Esophagus muscularis mucosa (tissue), 4 donors: ENCODE measurements around the gene FBL. TPM values are rescaled to one million over a fixed set of nuclear protein-coding genes. Genes with fewer than 3 reads are reported as not detected.
"Not testable (repeated sequence)": the region's sequence is repeated elsewhere in the genome, so short reads cannot be mapped to it uniquely, and the experiment has no call there.

Experiments used
- DNase-seq: peaks from one replicate; pipeline ENCODE4 v3.0.0-alpha.2; 2017; ENCODE audit errors: extremely low spot score
- H3K27ac ChIP-seq, 4 donors: fragments of 200-600 bp; sonication (generic); replicated peaks in 1 of 4; 1 replicate in 3 of 4; 2 replicates in 1 of 4; pipeline ENCODE4 v1.5.1; 2016 to 2019; ENCODE audit warnings: mild to moderate bottlenecking in 1 of 4
- H3K27me3 ChIP-seq, 4 donors: fragments of 200-600 bp; sonication (generic); one replicate each; pipeline versions ENCODE4 v1.5.1 to v1.6.0; 2016 to 2019
- H3K36me3 ChIP-seq, 4 donors: fragments of 200-600 bp; sonication (generic); one replicate each; pipeline ENCODE4 v1.5.1; 2016 to 2019
- H3K4me1 ChIP-seq, 4 donors: fragments of 200-600 bp; sonication (generic); one replicate each; pipeline ENCODE4 v1.5.1; 2016 to 2019
- H3K4me3 ChIP-seq, 4 donors: fragments of 200-600 bp; sonication (generic); 1 replicate in 2 of 4; 2 replicates in 2 of 4; pipeline ENCODE4 v1.5.1; 2016 to 2019; ENCODE audit warnings: mild to moderate bottlenecking in 4 of 4, moderate library complexity in 1 of 4
- H3K9me3 ChIP-seq, 4 donors: fragments of 200-600 bp; sonication (generic); 1 replicate in 3 of 4; 2 replicates in 1 of 4; pipeline ENCODE4 v1.5.1; 2016 to 2019
- CTCF ChIP-seq, 3 experiments: fragments of 200-600 bp in 2 of 3; fragments of 450-650 bp in 1 of 3; sonication (generic) in 2 of 3; IDR thresholded peaks; one replicate each; pipeline ENCODE4 v1.5.1; 2017 to 2019; ENCODE audit warnings: antibody characterized with exemption in 3 of 3, mild to moderate bottlenecking in 2 of 3, moderate library complexity in 1 of 3
- EP300 ChIP-seq: sonication (generic); formaldehyde crosslinking; IDR thresholded peaks from one replicate; pipeline ENCODE4 v1.6.1; 2017; ENCODE audit warnings: antibody characterized with exemption
- POLR2A ChIP-seq: fragments of 450-650 bp; IDR thresholded peaks from one replicate; pipeline ENCODE4 v1.6.1; 2017; ENCODE audit warnings: antibody characterized with exemption, moderate library complexity, mild to moderate bottlenecking, low read depth
- POLR2AphosphoS5 ChIP-seq, 2 donors: sonication (generic); formaldehyde crosslinking; IDR thresholded peaks; one replicate each; pipeline ENCODE4 v1.6.1; 2017; ENCODE audit warnings: antibody characterized with exemption in 2 of 2
- WGBS: methylation state at CpG from one replicate; pipeline ENCODE4 v1.1.5; 2018; 5-methylcytosine and 5-hydroxymethylcytosine counted together
- intact Hi-C: fragments of 100-400 bp; cut with DNase I; formaldehyde crosslinking; loops from one replicate; pipeline ENCODE4 v1.15.1; 2023
- total RNA-seq, 4 donors: library from RNA; depleted of rRNA; stranded (reverse); fragments of >200 nt; gene quantifications; one replicate each; pipeline versions ENCODE4 v1.1.0 to v1.2.1, GENCODE V29; 2016

FBL gene
- total RNA-seq, 4 donors from 2014 or later, result 90.6 to 142 (median 96.7) TPM

- H3K9me3 ChIP-seq, result no peaks in the 10 kb centered on the region
- intact Hi-C loops, result no loop called here
- DNase-seq, result no peak
- no peak overlapping the region for H3K4me3 ChIP-seq
- H3K36me3 ChIP-seq, result no peaks in the 10 kb centered on the region
- TF ChIP-seq CTCF (IDR thresholded peaks at IDR 0.05) (no peak), EP300 (no peak), POLR2A (no peak), POLR2AphosphoS5 (IDR thresholded peaks at IDR 0.05) (no peak)
- 81% methylated on average over 1 of the region's 1 CpG for WGBS
- H3K4me1 ChIP-seq, result no peaks in the 10 kb centered on the region
- peaks cover 0 to 27% (median 0%) of the 10 kb centered on the region in 4 donors for H3K27me3 ChIP-seq
- no peak overlapping the region for H3K27ac ChIP-seq
These were observed 32.2 kb upstream of the FBL start for GRCh38 chr19:39878398-39878797.

- H3K27me3 ChIP-seq, result peaks cover 0 to 27% (median 0%) of the 10 kb centered on the region in 4 donors
- H3K4me3 ChIP-seq, H3K9me3 ChIP-seq, DNase-seq, H3K4me1 ChIP-seq, H3K36me3 ChIP-seq, intact Hi-C loops, H3K27ac ChIP-seq: not testable (repeated sequence)
- WGBS, result 86% methylated on average over 17 of the region's 17 CpGs
These were observed 31.8 kb upstream of the FBL start for GRCh38 chr19:39877982-39878381.

DNA sequence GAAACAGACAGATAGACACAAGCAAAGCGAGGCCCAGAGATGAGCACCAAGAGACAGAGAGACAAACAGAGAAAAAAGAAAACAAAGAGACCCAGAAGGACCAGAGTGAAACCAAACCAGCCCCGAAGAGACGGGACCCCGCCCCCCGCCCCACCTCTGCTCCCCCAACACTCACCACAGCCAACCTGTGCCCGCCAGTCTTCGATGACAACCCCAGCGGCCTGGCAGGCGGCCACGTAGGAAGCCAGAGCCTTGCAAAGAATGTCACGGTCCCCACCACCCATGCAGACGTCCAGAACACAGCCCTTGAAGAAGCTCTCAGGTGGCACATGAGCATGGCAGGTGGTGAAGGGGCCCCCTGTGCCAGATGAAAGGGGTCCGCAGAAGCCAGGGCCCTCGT lies 31.3 kb upstream of the FBL start:
- H3K9me3 ChIP-seq, intact Hi-C loops, DNase-seq, H3K36me3 ChIP-seq, H3K4me3 ChIP-seq, H3K27ac ChIP-seq, H3K4me1 ChIP-seq: not testable (repeated sequence)
- 91% methylated on average over 8 of the region's 14 CpGs for WGBS
- peaks cover 0 to 27% (median 0%) of the 10 kb centered on the region in 4 donors for H3K27me3 ChIP-seq

DNA sequence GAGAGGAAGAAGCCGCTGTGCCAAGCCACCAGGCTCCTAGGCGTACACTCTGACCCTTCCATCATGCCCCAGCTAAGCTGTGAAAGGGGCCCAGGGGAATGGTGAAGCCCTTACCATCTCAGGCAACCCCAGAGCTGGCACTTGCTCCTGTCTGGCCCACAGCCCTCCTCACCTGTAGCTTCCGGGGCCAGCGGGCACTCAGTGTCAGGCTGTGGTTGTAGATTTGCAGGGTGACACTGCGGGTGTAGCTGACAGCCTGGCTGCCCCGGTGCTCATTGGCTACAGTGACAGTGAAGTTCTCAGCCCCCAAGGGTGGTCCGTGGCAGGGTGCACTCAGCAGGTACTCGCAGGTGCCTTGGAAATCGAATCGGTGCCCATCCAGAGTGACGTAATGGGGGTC lies 30.3 kb upstream of the FBL start:
- 94% methylated on average over 2 of the region's 11 CpGs for WGBS
- H3K36me3 ChIP-seq, DNase-seq, H3K4me3 ChIP-seq, intact Hi-C loops, H3K9me3 ChIP-seq, H3K27ac ChIP-seq, H3K4me1 ChIP-seq: not testable (repeated sequence)
- H3K27me3 ChIP-seq, result peaks cover 0 to 27% (median 0%) of the 10 kb centered on the region in 4 donors

GRCh38 chr19:39875401-39875864 lies 29.3 kb upstream of the FBL start:
- H3K36me3 ChIP-seq, H3K27ac ChIP-seq, H3K4me1 ChIP-seq, intact Hi-C loops, DNase-seq, H3K9me3 ChIP-seq, H3K4me3 ChIP-seq: not testable (repeated sequence)
- peaks cover 0 to 27% (median 0%) of the 10 kb centered on the region in 4 donors for H3K27me3 ChIP-seq
- WGBS, result 64% methylated on average over 11 of the region's 43 CpGs

DNA sequence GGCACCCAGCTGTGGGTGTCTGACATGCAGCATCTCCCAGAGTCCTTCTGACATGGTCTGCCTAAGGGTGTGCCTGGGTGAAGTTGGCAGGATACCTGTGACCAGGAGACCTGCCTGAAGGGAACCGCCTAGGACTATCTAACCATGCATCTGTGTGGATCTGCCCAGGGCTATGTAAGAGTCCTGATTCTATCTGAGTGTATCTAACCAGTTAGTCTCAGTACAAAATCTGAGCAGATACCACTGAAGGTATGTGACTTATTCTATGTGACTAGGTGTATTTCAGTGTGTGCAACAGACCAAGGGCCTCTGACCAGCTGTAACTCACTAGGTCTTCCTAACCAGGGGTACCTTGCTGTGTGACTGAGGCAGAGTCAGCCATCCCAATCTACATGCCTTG lies 28.2 kb upstream of the FBL start:
- WGBS, result 100% methylated on average over 1 of the region's 1 CpG
- H3K36me3 ChIP-seq, result no peaks in the 10 kb centered on the region
- peaks cover 0 to 23% (median 0%) of the 10 kb centered on the region in 4 donors for H3K27me3 ChIP-seq
- DNase-seq, result no peak
- H3K9me3 ChIP-seq, result no peaks in the 10 kb centered on the region
- TF ChIP-seq POLR2A (no peak), CTCF (IDR thresholded peaks at IDR 0.05) (no peak), EP300 (no peak), POLR2AphosphoS5 (IDR thresholded peaks at IDR 0.05) (no peak)
- H3K4me3 ChIP-seq, result no peak overlapping the region
- no peak overlapping the region for H3K27ac ChIP-seq
- no peaks in the 10 kb centered on the region for H3K4me1 ChIP-seq
- intact Hi-C loops, result no loop called here

- Histone ChIP-seq H3K27me3 (peaks cover 0 to 14% (median 0%) of the 10 kb centered on the region in 4 donors), H3K27ac (no peak overlapping the region), H3K9me3 (no peaks in the 10 kb centered on the region), H3K36me3 (no peaks in the 10 kb centered on the region), H3K4me1 (no peaks in the 10 kb centered on the region), H3K4me3 (no peak overlapping the region)
- intact Hi-C loops, result no loop called here
- TF ChIP-seq POLR2A, result no peak
- no peak for TF ChIP-seq EP300
- no peak for TF ChIP-seq POLR2AphosphoS5 (IDR thresholded peaks at IDR 0.05)
- no peak for TF ChIP-seq CTCF (IDR thresholded peaks at IDR 0.05)
- no peak for DNase-seq
- WGBS, result 94% methylated on average over 6 of the region's 20 CpGs
These were observed 27.2 kb upstream of the FBL start for GRCh38 chr19:39873385-39873784.
